GM12891 (cell line): ENCODE data around the gene KRT35.
A peak's percentile ranks its signal among the peaks of the same experiment; 100 is the strongest.

ENCODE experiments used
- DNase-seq: peaks from one replicate; pipeline ENCODE4 v3.0.0; 2011; ENCODE audit warnings: low spot score; ENCODE audit not compliant: insufficient read length
- FAIRE-seq: peaks from 2 replicates; lab custom pipeline; 2011; peaks lifted over from hg19 to GRCh38; lab: Jason Lieb, UNC
- PAX5 ChIP-seq: IDR thresholded peaks from 2 replicates; pipeline ENCODE4 v1.6.1; 2011; ENCODE audit warnings: low read length, moderate library complexity, mild to moderate bottlenecking; ENCODE audit not compliant: insufficient read depth, severe bottlenecking
- POLR2A ChIP-seq: IDR thresholded peaks from 2 replicates; pipeline ENCODE4 v1.6.1; 2011; ENCODE audit warnings: low read depth, low read length, control low read depth
- POLR2AphosphoS5 ChIP-seq: IDR thresholded peaks from 2 replicates; pipeline ENCODE4 v1.6.1; 2011; ENCODE audit warnings: low read depth, low read length, control low read depth
- POU2F2 ChIP-seq: IDR thresholded peaks from 2 replicates; pipeline ENCODE4 v1.6.1; 2011; ENCODE audit warnings: low read depth, mild to moderate bottlenecking, control low read depth, low read length, moderate library complexity
- SPI1 ChIP-seq: IDR thresholded peaks from 2 replicates; pipeline ENCODE4 v1.6.1; 2011; ENCODE audit warnings: low read depth, low read length, control low read depth
- TAF1 ChIP-seq: IDR thresholded peaks from 2 replicates; pipeline ENCODE4 v1.6.1; 2011; ENCODE audit warnings: low read depth, low read length, control low read depth

The KRT35 gene

GRCh38 chr17:41490000-41490990, 9.3 kb upstream of the KRT35 start:
- DNase-seq (no peak), FAIRE-seq (no peak)
- TF ChIP-seq PAX5 (no peak), TAF1 (no peak), POU2F2 (no peak), SPI1 (no peak), POLR2AphosphoS5 (no peak), POLR2A (no peak)

- no peak for FAIRE-seq
- TF ChIP-seq POLR2AphosphoS5 (no peak), POLR2A (no peak), SPI1 (no peak), PAX5 (no peak), TAF1 (no peak), POU2F2 (no peak)
- no peak for DNase-seq
Measured at GRCh38 chr17:41489531-41489930, 8.6 kb upstream of the KRT35 start, which contains the start of gene KRT36. Gene KRT36, minus strand, starts transcription at chr17:41489910. Its CDS starts 46 bp downstream, at chr17:41489864.

- TF ChIP-seq POU2F2: no peak
- no peak for TF ChIP-seq POLR2A
- no peak for TF ChIP-seq POLR2AphosphoS5
- no peak for TF ChIP-seq PAX5
- TF ChIP-seq SPI1: no peak
- TF ChIP-seq TAF1: no peak
- DNase-seq (peak; percentile 47), FAIRE-seq (peak; percentile 72)
Measured at GRCh38 chr17:41486809-41487530, 6.0 kb upstream of the KRT35 start.

- no peak for TF ChIP-seq TAF1
- TF ChIP-seq POLR2AphosphoS5: no peak
- FAIRE-seq: no peak
- DNase-seq: no peak
Measured at GRCh38 chr17:41486316-41486715, 5.4 kb upstream of the KRT35 start.

- TF ChIP-seq SPI1: no peak
- TF ChIP-seq TAF1: no peak
- TF ChIP-seq POLR2A: no peak
- TF ChIP-seq PAX5: no peak
- no peak for TF ChIP-seq POU2F2
- no peak for TF ChIP-seq POLR2AphosphoS5
- DNase-seq: no peak
- no peak for FAIRE-seq
Measured at GRCh38 chr17:41484920-41485904, 4.3 kb upstream of the KRT35 start.

GRCh38 chr17:41483991-41484826, 3.3 kb upstream of the KRT35 start:
- no peak for FAIRE-seq
- no peak for DNase-seq
- no peak for TF ChIP-seq PAX5
- TF ChIP-seq POLR2AphosphoS5: no peak
- TF ChIP-seq POLR2A: no peak
- TF ChIP-seq POU2F2: no peak
- TF ChIP-seq SPI1: no peak
- TF ChIP-seq TAF1: no peak

- no peak for TF ChIP-seq TAF1
- TF ChIP-seq SPI1: no peak
- no peak for TF ChIP-seq POLR2AphosphoS5
- no peak for TF ChIP-seq POLR2A
- no peak for TF ChIP-seq PAX5
- TF ChIP-seq POU2F2: no peak
- DNase-seq (no peak), FAIRE-seq (no peak)
Measured at GRCh38 chr17:41483531-41483930, 2.6 kb upstream of the KRT35 start.

GRCh38 chr17:41480581-41480980, 370 bp downstream of the KRT35 start:
- TF ChIP-seq POU2F2 (no peak), PAX5 (no peak), SPI1 (no peak), POLR2AphosphoS5 (no peak), POLR2A (no peak), TAF1 (no peak)
- FAIRE-seq (no peak), DNase-seq (no peak)

GRCh38 chr17:41480136-41480535, 815 bp downstream of the KRT35 start:
- FAIRE-seq (no peak), DNase-seq (no peak)
- peak; percentile 82 for TF ChIP-seq SPI1
- TF ChIP-seq POLR2AphosphoS5: no peak
